A549 (cell line): ENCODE data around the gene MCM5. TPM values are rescaled to one million over a fixed set of nuclear protein-coding genes. Genes with fewer than 3 reads are reported as not detected.
A peak's percentile ranks its signal among the peaks of the same experiment; 100 is the strongest.

Experiments used
- BCL3 ChIP-seq: fragments of >200 bp; sonication (Bioruptor Twin); formaldehyde crosslinking; IDR thresholded peaks from 3 replicates; pipeline ENCODE4 v1.6.1; 2016
- CEBPB ChIP-seq, 2 experiments: fragments of >200 bp in 1 of 2; sonication (Bioruptor Twin) in 1 of 2; formaldehyde crosslinking in 1 of 2; IDR thresholded peaks; 2 replicates each; pipeline ENCODE4 v1.6.1; 2012 to 2016
- CTCF ChIP-seq: fragments of >200 bp; sonication (Bioruptor Twin); formaldehyde crosslinking; IDR thresholded peaks from 3 replicates; pipeline ENCODE4 v1.5.1; 2016
- EHF ChIP-seq: fragments of 250-450 bp; sonication (Bioruptor Pico); IDR thresholded peaks from 2 replicates; pipeline ENCODE4 v1.5.0; 2020; ENCODE audit warnings: mild to moderate bottlenecking
- EP300 ChIP-seq, 2 experiments: fragments of >200 bp; sonication (Bioruptor Twin); formaldehyde crosslinking; IDR thresholded peaks; 2 replicates in 1 of 2; 3 replicates in 1 of 2; pipeline ENCODE4 v1.6.1; 2016 to 2017
- FOSB ChIP-seq: fragments of 250-450 bp; sonication (Bioruptor Pico); IDR thresholded peaks from 2 replicates; pipeline ENCODE4 v1.5.0; 2020; ENCODE audit warnings: mild to moderate bottlenecking, moderate library complexity
- FOSL2 ChIP-seq, 2 experiments: fragments of 450-650 bp in 1 of 2; fragments of >200 bp in 1 of 2; sonication (Bioruptor Twin) in 1 of 2; formaldehyde crosslinking; IDR thresholded peaks; 2 replicates each; pipeline versions ENCODE4 v1.5.0 to v1.6.1; 2016 to 2020; ENCODE audit warnings: mild to moderate bottlenecking in 1 of 2, moderate library complexity in 1 of 2
- HDAC2 ChIP-seq: fragments of 200-600 bp; sonication (generic); IDR thresholded peaks from 2 replicates; pipeline ENCODE4 v1.6.1; 2016
- HMGXB4 ChIP-seq: fragments of 250-450 bp; sonication (Bioruptor Pico); IDR thresholded peaks from 2 replicates; pipeline ENCODE4 v1.5.0; 2021; ENCODE audit warnings: mild to moderate bottlenecking, moderate library complexity, borderline replicate concordance
- HOXB13 ChIP-seq: fragments of 250-450 bp; sonication (Bioruptor Pico); IDR thresholded peaks from 2 replicates; pipeline ENCODE4 v1.5.0; 2020; ENCODE audit warnings: low read depth, mild to moderate bottlenecking, moderate library complexity
- JUNB ChIP-seq: fragments of >200 bp; sonication (Bioruptor Twin); formaldehyde crosslinking; IDR thresholded peaks from 2 replicates; pipeline ENCODE4 v1.6.1; 2016
- MAZ ChIP-seq: fragments of 150-350 bp; IDR thresholded peaks from 2 replicates; pipeline ENCODE4 v1.6.1; 2014; ENCODE audit warnings: antibody characterized with exemption, low read depth, low read length, borderline replicate concordance
- MYC ChIP-seq: IDR thresholded peaks from 2 replicates; pipeline ENCODE4 v1.6.1; 2012; ENCODE audit warnings: mild to moderate bottlenecking, inconsistent platforms, low read length, improper control_type of control experiment, borderline replicate concordance
- NFE2L2 ChIP-seq: fragments of 150-350 bp; conservative IDR thresholded peaks from 2 replicates; pipeline ENCODE4 v1.6.1; 2014; ENCODE audit warnings: low read length
- NR3C1 ChIP-seq: fragments of >200 bp; sonication (Bioruptor Twin); formaldehyde crosslinking; IDR thresholded peaks from 3 replicates; pipeline ENCODE4 v1.6.1; 2017
- PHF8 ChIP-seq: fragments of 200-600 bp; sonication (generic); IDR thresholded peaks from 2 replicates; pipeline ENCODE4 v1.6.1; 2016; ENCODE audit warnings: low read depth, mild to moderate bottlenecking, antibody characterized with exemption, moderate library complexity, borderline replicate concordance
- RAD21 ChIP-seq, 2 experiments: fragments of >200 bp in 1 of 2; sonication (Bioruptor Twin) in 1 of 2; formaldehyde crosslinking in 1 of 2; IDR thresholded peaks in 1 of 2; conservative IDR thresholded peaks in 1 of 2; 2 replicates in 1 of 2; 3 replicates in 1 of 2; pipeline ENCODE4 v1.6.1; 2012 to 2018; ENCODE audit warnings: inconsistent platforms in 1 of 2
- RARB ChIP-seq: fragments of 250-450 bp; sonication (Bioruptor Pico); IDR thresholded peaks from 2 replicates; pipeline ENCODE4 v1.8.0; 2021; ENCODE audit warnings: mild to moderate bottlenecking, moderate library complexity
- REST ChIP-seq: fragments of 200-600 bp; sonication (generic); IDR thresholded peaks from 2 replicates; pipeline ENCODE4 v1.6.1; 2016; ENCODE audit warnings: antibody characterized with exemption, mild to moderate bottlenecking, moderate library complexity
- RFX5 ChIP-seq: fragments of 450-650 bp; IDR thresholded peaks from 2 replicates; pipeline ENCODE4 v1.7.1; 2014; ENCODE audit warnings: antibody characterized with exemption, mild to moderate bottlenecking, moderate library complexity
- SREBF2 ChIP-seq: fragments of 450-650 bp; IDR thresholded peaks from 2 replicates; pipeline ENCODE4 v1.6.1; 2014; ENCODE audit warnings: mild to moderate bottlenecking, moderate library complexity
- TP53 ChIP-seq: fragments of 250-450 bp; sonication (Bioruptor Pico); IDR thresholded peaks from 2 replicates; pipeline ENCODE4 v1.5.0; 2021; ENCODE audit warnings: mild to moderate bottlenecking, moderate library complexity
- ZC3H11A ChIP-seq: fragments of 450-650 bp; IDR thresholded peaks from 2 replicates; pipeline ENCODE4 v1.6.1; 2014; ENCODE audit warnings: antibody characterized with exemption, mild to moderate bottlenecking
- ZNF302 ChIP-seq: fragments of 250-450 bp; sonication (Bioruptor Pico); IDR thresholded peaks from 2 replicates; pipeline ENCODE4 v1.9.0; 2021; ENCODE audit warnings: inconsistent platforms, mild to moderate bottlenecking, moderate library complexity
- ZSCAN20 ChIP-seq: fragments of 250-450 bp; sonication (Bioruptor Pico); IDR thresholded peaks from 2 replicates; pipeline ENCODE4 v1.8.0; 2022; ENCODE audit warnings: mild to moderate bottlenecking, moderate library complexity
- polyA plus RNA-seq, 4 experiments: library from polyadenylated mRNA; depleted of rRNA in 3 of 4; stranded (reverse); fragments of >200 nt; fragmentation: RNase III in 1 of 4; extraction: RNeasy Plus Mini Kit Qiagen cat#74134 plus additional on column Dnase treatment in 1 of 4; gene quantifications; 2 replicates in 3 of 4; 3 replicates in 1 of 4; pipeline ENCODE4 v1.2.3, GENCODE V29; 2011 to 2017

The MCM5 gene
- polyA plus RNA-seq, 2 of the 4 experiments (the other 2 are of a cell fraction): 50.2 to 94.4 TPM

DNA sequence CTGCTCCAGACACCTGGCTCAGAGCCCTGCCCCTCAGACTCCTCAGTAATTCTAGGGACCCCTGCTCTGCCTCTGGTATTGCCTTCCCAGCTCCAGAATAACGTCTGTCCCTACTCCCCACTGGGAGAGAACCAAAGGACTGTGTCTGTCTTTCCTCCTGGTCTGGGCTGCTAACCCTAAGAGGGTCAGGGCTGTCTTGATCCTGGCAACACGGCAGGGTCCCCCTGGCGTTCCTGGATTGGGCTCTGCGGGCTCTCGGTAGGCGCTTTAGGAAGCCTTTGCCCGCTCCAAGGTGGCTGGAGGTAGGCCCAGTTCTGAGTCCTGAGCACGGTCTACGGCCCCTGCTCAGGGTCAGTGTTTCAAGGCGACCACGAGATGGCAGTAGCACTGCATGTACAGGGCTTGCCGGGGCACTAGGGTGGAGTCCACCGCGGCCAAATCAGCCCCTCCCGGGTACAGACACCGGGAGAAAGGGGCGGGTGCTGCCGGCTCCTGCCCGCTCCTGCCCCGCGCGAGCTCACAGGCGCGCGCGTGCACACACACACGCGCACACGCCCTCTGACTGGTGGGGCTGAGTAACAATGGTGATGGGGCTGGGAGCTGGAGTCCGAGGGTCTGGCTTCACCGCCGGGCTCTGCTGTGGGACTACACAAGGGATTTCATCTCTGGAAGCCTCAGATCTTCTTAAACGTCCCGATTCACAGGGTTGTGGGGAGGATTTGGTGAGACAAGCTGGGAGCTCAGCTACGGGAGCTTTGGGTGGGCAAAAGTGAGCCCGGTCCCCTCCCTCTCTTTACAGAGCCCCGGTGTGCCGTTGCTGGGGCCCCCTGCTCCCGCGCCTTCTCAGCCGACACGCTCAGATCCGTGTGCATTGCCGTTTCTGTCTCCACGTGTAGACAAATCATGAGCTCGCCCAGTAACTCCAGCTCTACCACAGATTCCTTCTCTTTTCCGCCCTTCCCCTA lies 49.1 kb upstream of the MCM5 start (continued):
- TF ChIP-seq NFE2L2: no peak
- no peak for TF ChIP-seq FOSB (CRISPR knock-in tag)
- no peak for TF ChIP-seq HOXB13 (CRISPR knock-in tag)
- peak; percentile 91 to 95 for TF ChIP-seq RAD21 (conservative IDR thresholded peaks at IDR 0.05 in 1 of 2, IDR thresholded peaks at IDR 0.05 in 1 of 2)
- no peak for TF ChIP-seq REST
- TF ChIP-seq RARB (CRISPR knock-in tag): no peak
- TF ChIP-seq NR3C1: no peak
- no peak for TF ChIP-seq PHF8
- no peak for TF ChIP-seq FOSL2 (IDR thresholded peaks at IDR 0.05)
- TF ChIP-seq FOSL2 (CRISPR knock-in tag; IDR thresholded peaks at IDR 0.05): no peak
- TF ChIP-seq HDAC2: no peak
- TF ChIP-seq MAZ: no peak
- peak; percentile 74 for TF ChIP-seq CTCF
- no peak for TF ChIP-seq RFX5
- TF ChIP-seq HMGXB4 (CRISPR knock-in tag): no peak
- no peak for TF ChIP-seq SREBF2
- no peak for TF ChIP-seq ZC3H11A
- TF ChIP-seq ZSCAN20 (CRISPR knock-in tag): no peak
- TF ChIP-seq EP300 (IDR thresholded peaks at IDR 0.05): no peak
- no peak for TF ChIP-seq EHF (CRISPR knock-in tag)
- TF ChIP-seq TP53 (CRISPR knock-in tag): no peak
- no peak for TF ChIP-seq JUNB
- 0 out of 3 replicates have a peak, but pooled peaks have one; percentile 25 for TF ChIP-seq BCL3
- no peak for TF ChIP-seq ZNF302 (CRISPR knock-in tag)
- no peak for TF ChIP-seq CEBPB (IDR thresholded peaks at IDR 0.05)
- TF ChIP-seq MYC: no peak
- TF ChIP-seq, all 56 proteins: peak for 7
